ENCODE results near the gene ABCB8.

ABCB8 gene

GRCh38 chr7:151045967-151046366 is 17.7 kb downstream of the ABCB8 start:
- TF ChIP-seq CTCF (IDR thresholded peaks at IDR 0.05; ENCODE audit: borderline replicate concordance, insufficient read depth, low read depth, low read length): no peak
- no peak overlapping the region for H3K4me3 ChIP-seq (ENCODE audit: low read depth, low read length)

- no peak for TF ChIP-seq CTCF (IDR thresholded peaks at IDR 0.05; ENCODE audit: borderline replicate concordance, insufficient read depth, low read depth, low read length)
- H3K4me3 ChIP-seq (ENCODE audit: low read depth, low read length): no peak overlapping the region
Observed at GRCh38 chr7:151046603-151047573, 18.6 kb downstream of the ABCB8 start.

GRCh38 chr7:151047976-151048815 is 19.9 kb downstream of the ABCB8 start, which contains the start of gene ASIC3:
ASIC3 (plus strand) TSS chr7:151048531; CDS start chr7:151048886, 355 bp downstream.
- TF ChIP-seq CTCF (IDR thresholded peaks at IDR 0.05; ENCODE audit: borderline replicate concordance, insufficient read depth, low read depth, low read length): no peak
- no peak within 1 kb of the TSS for H3K4me3 ChIP-seq (ENCODE audit: low read depth, low read length)

- no peak overlapping the region for H3K4me3 ChIP-seq (ENCODE audit: low read depth, low read length)
- TF ChIP-seq CTCF (IDR thresholded peaks at IDR 0.05; ENCODE audit: borderline replicate concordance, insufficient read depth, low read depth, low read length): no peak
Observed at GRCh38 chr7:151048911-151049463, 20.7 kb downstream of the ABCB8 start.

GRCh38 chr7:151051108-151051507 is 22.9 kb downstream of the ABCB8 start:
- no peak overlapping the region for H3K4me3 ChIP-seq (ENCODE audit: low read depth, low read length)
- no peak for TF ChIP-seq CTCF (IDR thresholded peaks at IDR 0.05; ENCODE audit: borderline replicate concordance, insufficient read depth, low read depth, low read length)

- no peak overlapping the region for H3K4me3 ChIP-seq (ENCODE audit: low read depth, low read length)
- no peak for TF ChIP-seq CTCF (IDR thresholded peaks at IDR 0.05; ENCODE audit: borderline replicate concordance, insufficient read depth, low read depth, low read length)
Observed at GRCh38 chr7:151053096-151053495, 24.8 kb downstream of the ABCB8 start.

All from GM12875 (cell line).